A549 (cell line): Measurements from ENCODE around the gene CPED1.

ENCODE experiments used
- EP300 ChIP-seq, 2 experiments: fragments of >200 bp; sonication (Bioruptor Twin); formaldehyde crosslinking; IDR thresholded peaks; 2 replicates in 1 of 2; 3 replicates in 1 of 2; pipeline ENCODE4 v1.6.1; 2016 to 2017
- HOXA7 ChIP-seq: fragments of 250-450 bp; sonication (Bioruptor Pico); IDR thresholded peaks from 2 replicates; pipeline ENCODE4 v1.5.0; 2020; ENCODE audit warnings: mild to moderate bottlenecking, moderate library complexity
- POLR2AphosphoS2 ChIP-seq: conservative IDR thresholded peaks from 2 replicates; pipeline ENCODE4 v1.6.1; 2012; ENCODE audit warnings: low read length, improper control_type of control experiment, inconsistent platforms
- RARB ChIP-seq: fragments of 250-450 bp; sonication (Bioruptor Pico); IDR thresholded peaks from 2 replicates; pipeline ENCODE4 v1.8.0; 2021; ENCODE audit warnings: mild to moderate bottlenecking, moderate library complexity
- ZC3H11A ChIP-seq: fragments of 450-650 bp; IDR thresholded peaks from 2 replicates; pipeline ENCODE4 v1.6.1; 2014; ENCODE audit warnings: antibody characterized with exemption, mild to moderate bottlenecking
- TF ChIP-seq, protein P1 (sequence below): fragments of >200 bp; sonication (Bioruptor Twin); formaldehyde crosslinking; IDR thresholded peaks from 3 replicates; pipeline ENCODE4 v1.5.1; 2016
- TF ChIP-seq, protein P2 (sequence below): fragments of 200-600 bp; sonication (generic); IDR thresholded peaks from 2 replicates; pipeline ENCODE4 v1.6.1; 2016; ENCODE audit warnings: antibody characterized with exemption, mild to moderate bottlenecking, moderate library complexity

DNA sequence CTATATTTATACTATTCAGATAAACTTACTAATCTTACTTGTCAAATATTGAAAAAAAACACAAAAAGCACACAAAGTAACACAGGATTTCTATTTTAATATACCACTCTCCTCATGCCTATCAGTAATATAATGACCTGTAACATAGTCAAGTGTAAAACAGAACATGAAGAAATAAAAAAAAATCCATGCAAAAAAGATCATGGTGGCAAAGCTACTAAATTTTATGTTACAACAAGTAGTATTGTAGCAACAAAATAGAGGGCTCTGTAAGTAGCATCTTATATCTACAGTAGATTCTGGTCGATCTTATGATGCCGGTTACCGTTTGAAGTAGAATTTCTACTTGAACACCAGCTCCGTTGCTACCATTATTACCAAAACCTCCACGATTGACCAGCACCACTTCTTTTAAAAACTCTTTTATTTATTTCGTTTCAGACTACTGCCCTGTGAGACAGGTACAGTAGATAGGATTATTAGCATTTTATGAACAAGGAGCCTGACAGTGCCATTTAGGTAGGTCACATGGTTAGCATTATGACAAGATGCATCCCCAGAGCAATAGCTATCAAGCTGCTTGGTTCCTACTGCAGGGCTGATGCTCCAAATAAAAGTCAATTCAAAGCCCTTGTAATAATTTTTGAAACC is 2.1 kb downstream of the CPED1 start:
- TF ChIP-seq, protein P1, sequence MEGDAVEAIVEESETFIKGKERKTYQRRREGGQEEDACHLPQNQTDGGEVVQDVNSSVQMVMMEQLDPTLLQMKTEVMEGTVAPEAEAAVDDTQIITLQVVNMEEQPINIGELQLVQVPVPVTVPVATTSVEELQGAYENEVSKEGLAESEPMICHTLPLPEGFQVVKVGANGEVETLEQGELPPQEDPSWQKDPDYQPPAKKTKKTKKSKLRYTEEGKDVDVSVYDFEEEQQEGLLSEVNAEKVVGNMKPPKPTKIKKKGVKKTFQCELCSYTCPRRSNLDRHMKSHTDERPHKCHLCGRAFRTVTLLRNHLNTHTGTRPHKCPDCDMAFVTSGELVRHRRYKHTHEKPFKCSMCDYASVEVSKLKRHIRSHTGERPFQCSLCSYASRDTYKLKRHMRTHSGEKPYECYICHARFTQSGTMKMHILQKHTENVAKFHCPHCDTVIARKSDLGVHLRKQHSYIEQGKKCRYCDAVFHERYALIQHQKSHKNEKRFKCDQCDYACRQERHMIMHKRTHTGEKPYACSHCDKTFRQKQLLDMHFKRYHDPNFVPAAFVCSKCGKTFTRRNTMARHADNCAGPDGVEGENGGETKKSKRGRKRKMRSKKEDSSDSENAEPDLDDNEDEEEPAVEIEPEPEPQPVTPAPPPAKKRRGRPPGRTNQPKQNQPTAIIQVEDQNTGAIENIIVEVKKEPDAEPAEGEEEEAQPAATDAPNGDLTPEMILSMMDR = no peak
- TF ChIP-seq, protein P2, sequence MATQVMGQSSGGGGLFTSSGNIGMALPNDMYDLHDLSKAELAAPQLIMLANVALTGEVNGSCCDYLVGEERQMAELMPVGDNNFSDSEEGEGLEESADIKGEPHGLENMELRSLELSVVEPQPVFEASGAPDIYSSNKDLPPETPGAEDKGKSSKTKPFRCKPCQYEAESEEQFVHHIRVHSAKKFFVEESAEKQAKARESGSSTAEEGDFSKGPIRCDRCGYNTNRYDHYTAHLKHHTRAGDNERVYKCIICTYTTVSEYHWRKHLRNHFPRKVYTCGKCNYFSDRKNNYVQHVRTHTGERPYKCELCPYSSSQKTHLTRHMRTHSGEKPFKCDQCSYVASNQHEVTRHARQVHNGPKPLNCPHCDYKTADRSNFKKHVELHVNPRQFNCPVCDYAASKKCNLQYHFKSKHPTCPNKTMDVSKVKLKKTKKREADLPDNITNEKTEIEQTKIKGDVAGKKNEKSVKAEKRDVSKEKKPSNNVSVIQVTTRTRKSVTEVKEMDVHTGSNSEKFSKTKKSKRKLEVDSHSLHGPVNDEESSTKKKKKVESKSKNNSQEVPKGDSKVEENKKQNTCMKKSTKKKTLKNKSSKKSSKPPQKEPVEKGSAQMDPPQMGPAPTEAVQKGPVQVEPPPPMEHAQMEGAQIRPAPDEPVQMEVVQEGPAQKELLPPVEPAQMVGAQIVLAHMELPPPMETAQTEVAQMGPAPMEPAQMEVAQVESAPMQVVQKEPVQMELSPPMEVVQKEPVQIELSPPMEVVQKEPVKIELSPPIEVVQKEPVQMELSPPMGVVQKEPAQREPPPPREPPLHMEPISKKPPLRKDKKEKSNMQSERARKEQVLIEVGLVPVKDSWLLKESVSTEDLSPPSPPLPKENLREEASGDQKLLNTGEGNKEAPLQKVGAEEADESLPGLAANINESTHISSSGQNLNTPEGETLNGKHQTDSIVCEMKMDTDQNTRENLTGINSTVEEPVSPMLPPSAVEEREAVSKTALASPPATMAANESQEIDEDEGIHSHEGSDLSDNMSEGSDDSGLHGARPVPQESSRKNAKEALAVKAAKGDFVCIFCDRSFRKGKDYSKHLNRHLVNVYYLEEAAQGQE = no peak
- TF ChIP-seq HOXA7 (CRISPR knock-in tag) (no peak), EP300 (IDR thresholded peaks at IDR 0.05) (no peak), ZC3H11A (no peak), RARB (CRISPR knock-in tag) (no peak), POLR2AphosphoS2 (no peak)
